HG03558 (cell line): ENCODE data around the gene IQGAP2.

Experiments used
- ATAC-seq: cut with Tn5 transposase; IDR thresholded peaks from one replicate; pipeline ENCODE4 v1.9.1; 2021; ENCODE audit warnings: moderate number of reproducible peaks; ENCODE audit not compliant: unreplicated experiment; ENCODE audit errors: extremely low read depth

The IQGAP2 gene

DNA sequence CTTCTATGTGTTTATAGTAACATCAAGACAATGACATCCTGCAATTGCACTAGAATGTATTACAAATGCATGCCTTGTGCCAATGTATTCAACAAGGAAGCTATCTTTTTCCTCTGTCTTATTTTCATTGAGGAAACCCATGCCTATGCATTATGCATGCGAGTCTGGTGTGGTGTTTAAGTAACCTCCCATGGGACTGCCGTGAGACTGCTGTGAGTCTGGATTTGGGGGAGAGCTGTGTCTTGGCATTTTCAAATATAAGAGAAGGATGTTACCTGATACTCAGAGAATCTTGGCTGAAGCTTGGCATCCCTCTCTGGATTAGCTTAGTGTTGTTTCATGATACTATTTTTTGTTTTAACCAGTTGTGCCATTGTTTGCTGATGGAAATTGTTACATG, 121.8 kb downstream of the IQGAP2 start:
- ATAC-seq: no peak

DNA sequence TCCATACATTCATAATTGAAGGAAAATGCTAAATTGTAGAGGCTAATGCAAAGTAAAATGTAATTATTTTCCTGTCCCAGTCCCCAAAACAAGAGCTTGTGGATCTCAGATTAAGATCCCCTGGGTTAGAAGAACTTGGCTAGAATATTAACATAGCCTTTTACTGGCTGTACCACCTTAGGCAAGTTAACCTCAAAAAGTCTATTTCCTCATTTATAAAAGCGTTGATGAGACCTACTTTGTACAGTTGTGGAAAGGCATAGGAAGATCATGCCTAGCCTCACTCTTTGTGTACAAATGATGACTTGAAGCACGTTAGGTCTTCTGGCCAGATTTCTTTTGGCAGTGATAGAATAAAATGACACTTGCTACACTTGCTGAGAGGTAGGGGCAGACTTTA, 122.9 kb downstream of the IQGAP2 start:
- ATAC-seq: no peak

DNA sequence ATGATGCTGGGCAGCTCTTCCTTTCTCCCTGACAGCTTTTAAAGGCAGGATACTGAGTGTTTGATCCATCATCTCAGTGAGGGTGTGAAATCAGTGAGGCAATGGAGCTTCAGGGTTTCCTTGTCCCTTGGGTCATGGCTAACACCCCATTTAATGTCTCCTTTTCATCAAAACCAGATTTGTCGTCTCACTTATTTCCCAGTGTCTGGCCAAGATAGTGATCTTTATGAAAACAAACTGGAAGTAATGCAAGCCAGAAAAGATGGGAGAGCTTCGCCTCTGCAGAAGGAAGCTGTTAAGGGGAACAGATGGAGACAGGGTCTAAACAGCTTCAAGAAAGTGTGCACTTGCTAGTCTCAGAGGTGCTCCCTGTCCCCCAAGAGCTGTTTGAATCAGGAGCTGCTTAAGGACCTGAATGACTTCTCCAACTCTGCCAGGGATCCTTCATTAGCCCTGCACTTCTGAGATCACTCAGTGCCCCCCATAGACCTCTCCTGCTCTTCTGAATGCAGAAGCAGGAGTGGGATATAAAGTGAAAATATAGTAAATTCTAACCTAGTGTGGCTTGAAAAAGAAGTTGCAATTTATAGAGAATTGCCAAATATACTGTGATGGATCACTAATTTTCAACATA, 124.0 kb downstream of the IQGAP2 start:
- no peak for ATAC-seq

DNA sequence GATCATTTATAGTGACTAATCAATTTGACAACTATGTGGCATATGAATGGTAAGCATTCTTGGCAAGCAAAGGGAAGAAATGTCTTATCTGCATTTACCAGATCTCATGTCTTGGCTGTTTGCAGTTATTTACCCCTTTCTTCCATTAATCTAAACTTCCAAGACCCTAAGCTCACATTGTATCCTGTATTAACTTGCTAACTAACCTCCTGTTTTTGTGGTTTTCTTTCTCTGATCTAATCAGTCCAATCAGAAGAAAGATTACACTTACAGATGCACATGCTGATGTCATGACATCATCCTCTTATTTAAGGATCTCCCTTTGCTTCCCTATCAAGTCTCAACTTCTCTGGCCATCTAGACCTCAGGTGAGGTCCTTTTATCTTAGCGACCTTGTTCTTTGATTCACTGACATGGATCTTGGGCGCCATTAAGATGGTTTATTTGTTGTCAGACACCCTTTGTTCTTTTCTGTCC, 124.6 kb downstream of the IQGAP2 start:
- no peak for ATAC-seq

DNA sequence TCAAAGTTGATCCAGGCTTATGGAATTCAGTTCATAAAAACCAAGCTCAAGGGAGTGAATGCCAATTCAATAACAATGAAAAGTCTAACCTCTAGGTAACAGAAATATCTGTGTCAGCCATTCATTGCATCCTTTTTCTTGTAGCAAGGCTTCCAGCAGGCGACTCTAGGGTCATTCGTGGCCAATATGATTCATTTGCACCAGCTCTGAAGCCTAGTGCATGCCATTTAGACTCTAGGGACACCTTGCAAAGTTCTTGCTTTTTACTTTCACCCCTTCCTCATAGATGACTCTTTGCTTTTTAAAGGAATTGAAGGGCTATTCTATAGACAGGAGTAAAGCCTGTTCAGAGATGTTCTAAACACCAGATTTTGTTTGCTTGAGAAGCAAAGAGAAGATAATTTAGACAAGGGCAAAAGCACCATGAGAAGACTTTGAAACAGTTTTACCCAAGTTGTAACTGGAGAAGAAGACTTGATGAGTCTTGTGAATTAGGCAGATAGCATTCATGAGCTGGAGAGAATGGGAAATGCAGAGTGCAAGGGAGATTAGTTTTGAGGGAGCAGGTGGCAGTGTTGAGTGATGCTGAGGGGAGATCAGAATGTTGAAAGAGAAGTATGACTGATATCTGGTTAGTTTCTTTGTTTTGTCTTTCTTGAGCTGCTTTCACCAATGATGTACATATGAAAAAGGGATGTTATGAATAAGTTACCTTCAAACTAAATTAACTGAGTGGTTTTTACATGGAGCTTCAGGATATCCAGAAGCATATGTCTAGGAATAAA, 125.7 kb downstream of the IQGAP2 start:
- ATAC-seq: no peak

DNA sequence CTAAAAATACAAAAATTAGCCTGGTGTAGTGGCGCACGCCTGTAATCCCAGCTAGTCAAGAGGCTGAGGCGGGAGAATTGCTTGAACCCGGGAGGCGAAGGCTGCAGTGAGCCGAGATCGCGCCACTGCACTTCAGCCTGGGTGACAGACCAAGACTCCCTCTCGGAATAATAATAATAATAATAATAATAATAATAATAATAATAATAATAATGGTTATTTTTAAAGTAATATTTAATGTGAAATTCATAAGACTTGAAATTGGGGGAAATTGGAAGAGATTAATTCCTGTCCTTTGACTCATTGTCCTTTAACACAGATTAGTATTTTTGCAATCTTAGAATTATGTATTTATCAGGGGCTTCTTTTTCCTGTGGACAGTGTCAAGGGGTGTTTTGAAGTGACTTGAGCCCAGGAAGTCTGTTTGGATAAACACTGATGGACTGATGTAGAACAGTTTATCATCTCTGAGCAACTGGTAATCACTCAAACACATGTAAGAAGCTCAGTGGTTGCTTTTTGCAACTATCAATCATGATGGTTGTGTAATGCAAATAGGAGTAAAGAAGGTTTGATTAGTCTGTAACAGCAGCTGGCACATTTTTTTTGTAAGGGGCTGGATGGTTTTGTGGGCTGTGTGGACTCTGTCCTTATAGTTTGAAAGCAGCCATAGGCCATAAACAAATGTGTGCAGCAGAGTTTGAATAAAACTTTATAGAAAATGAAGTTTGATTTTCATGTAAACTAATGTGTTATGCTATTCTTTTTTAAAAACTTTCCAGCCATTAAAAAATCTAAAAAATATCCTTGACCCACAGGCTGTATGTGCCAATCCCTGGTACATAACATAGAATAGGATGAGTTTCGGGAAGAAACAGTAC, 126.6 kb downstream of the IQGAP2 start:
- no peak for ATAC-seq

DNA sequence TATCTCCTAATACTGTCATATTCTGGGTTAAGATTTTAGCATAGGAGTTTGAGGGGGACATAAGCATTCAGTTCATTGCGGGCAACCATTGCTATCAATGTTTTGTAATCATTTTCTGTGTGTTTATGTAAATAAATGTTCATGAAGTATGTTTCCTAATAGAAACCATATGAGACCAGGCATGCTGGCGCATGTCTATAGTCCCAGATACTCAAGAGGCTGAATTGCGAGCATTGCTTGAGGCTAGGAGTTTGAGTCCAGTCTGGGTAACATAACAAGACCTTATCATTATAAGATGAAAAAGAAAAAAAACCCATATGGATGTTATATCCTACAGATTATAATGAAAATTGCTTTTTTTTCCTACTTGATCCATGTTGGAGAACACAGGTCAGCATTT, 129.0 kb downstream of the IQGAP2 start:
- ATAC-seq: no peak

DNA sequence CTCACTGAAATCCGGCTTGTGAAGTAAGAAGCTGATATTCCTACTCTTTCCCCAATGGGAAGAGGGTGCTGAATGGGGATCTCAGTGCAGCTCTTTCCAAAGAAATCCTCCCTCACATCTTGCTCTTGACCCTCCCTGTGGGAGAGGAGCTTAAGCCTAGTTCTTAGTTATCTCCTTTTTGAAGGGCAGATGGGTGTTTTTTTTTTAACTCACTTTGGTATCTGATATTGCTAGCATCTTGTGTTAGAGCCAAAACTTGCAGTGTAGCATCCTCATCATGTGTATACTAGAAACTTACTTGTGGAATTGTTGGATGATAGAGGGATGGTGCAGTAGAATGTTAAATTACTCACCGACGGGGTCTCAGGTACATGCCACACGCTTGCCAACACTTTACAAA, 129.9 kb downstream of the IQGAP2 start:
- ATAC-seq: no peak

DNA sequence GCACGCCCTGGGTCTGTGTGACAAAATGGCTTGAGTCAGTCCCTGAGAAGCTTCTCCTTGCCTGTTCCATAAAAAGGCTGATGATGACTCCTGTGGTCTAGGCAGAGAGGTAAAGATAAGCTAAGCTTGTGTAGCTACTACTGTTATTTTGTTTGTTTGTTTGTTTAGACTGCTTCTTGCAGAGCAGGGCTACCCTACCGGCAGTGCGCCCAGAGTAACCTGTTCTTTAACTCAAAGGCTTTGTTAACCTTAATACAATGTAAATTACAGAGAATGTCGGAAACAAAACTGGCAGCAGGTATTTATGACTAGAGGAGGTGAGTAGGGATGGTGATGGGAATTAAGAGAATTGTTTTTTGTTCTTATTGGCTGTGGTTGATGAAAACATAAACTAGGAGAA, 132.5 kb downstream of the IQGAP2 start:
- no peak for ATAC-seq

DNA sequence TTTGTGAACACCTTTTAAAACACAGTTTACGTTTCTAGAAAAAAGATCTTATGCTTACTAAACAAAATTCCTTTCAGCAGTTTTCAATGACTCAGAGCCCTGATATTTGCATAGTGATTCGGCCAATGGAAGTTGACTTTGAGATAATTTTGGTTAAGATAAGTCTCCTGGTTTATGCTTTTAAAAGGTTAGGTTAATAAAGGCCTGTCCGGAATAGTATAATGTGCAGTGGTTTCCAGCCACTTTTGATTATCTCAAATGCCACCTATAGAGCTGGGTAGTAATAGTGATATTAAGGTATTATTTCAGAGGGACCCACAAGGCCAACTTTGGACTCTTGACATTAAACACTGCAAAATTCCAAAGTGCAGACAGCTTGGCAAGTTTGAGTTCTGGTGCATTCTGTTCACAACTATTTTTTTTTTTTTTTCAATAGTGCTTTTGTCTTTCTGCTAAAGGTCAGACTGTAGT, 134.0 kb downstream of the IQGAP2 start:
- ATAC-seq: no peak

DNA sequence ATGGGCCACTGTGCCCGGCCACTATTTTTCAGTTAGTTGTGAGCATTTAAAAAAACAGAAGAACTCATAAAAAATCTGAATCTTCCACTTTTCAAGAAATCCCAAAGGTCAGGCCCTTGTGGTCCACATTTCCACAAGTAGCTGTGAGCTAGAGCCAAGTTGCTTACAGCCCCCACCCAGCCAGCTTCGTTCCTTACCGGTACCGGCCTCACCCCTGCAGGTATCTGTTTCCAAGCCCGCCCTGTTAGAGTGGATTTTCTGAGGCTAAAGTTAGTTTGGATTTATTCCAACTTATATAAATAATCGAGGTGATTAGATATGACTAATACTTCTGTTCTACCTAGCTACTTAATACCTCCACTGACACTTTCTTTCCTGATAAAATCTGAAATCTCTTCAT, 139.2 kb downstream of the IQGAP2 start:
- no peak for ATAC-seq

DNA sequence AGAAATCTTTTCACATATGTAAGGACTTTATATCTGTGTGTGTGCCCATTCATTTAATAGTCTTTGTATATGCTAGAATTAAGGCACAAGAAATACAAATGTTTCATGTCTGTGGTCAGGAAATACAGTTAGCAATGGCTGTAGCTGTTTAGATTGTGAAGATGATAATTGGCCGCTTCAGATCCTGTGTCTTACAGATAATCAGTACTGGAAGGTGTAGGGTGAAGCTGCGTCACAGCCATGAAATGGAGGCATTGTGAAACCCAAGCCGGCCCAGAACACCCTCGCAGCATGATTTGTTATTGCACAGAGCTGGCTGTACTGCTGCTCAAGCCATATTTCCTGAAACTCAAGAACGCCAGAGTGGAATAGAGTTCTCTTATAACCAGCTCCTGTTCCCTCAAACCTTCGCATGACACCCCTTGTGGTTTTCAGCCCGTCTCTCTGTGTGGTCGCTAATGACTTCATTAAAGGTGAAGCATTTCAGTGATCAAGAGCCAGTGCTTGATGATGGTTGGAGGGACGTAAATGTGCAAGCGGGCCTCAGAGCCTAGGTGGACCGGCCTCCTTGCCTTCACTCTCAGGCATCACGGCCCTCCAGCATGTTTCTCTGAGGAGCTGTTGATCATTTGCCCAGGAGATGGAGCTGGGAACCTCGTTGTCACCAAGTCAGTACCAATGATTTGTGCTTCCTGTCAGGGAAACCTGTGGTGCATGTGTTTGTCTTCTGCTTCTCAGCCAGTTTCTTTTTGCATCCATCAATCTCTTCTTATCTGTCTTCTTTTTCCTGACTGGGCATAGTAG, 140.0 kb downstream of the IQGAP2 start:
- no peak for ATAC-seq

DNA sequence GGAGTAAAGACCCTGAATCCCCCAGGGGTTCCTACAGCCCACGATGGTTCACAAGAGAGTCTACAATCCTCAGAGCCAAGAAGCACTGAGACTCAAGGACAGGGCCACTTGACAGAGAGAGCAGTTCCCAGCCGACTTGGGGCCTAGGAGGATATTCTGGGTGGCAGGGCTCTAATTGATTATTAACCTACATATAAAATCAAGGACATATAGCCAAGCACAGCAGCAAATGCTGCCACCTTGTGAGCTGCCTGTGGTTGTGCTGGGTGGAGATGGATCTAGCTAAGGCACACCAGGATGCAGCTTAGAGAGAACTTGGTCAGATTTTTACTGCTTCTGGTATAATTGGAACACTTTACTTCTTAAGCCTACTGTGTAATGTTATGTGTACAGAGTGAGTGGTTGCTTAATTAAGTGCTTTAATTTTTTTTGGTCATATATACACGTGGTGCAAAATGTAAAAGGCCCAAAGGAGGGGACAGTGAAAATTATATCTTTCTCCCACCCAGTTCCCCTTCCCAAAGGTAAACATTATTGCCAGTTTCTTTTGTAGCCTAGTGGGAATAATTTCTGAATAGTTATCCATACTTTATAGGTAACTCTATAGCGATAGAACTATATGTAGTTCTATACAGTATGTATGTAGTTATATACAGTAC, 141.3 kb downstream of the IQGAP2 start:
- no peak for ATAC-seq

DNA sequence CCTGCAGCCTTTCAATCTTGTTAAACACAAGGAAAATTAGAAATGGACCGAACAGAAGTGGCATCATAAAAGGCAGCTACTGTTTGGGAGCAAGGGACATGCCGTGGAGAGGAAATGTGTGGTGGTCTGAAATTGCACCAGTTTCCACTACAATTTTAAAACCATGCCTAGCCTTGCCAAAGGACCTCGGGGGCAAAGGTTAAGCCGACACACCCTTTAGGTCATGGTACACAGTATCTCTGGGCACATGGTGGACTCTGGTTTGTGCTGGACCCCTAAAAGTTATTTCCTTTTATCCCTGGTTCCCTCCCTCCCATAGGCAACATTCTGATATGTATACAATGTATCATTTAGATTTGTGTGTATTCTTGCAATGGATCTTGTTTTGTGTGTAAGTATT, 142.1 kb downstream of the IQGAP2 start:
- no peak for ATAC-seq

DNA sequence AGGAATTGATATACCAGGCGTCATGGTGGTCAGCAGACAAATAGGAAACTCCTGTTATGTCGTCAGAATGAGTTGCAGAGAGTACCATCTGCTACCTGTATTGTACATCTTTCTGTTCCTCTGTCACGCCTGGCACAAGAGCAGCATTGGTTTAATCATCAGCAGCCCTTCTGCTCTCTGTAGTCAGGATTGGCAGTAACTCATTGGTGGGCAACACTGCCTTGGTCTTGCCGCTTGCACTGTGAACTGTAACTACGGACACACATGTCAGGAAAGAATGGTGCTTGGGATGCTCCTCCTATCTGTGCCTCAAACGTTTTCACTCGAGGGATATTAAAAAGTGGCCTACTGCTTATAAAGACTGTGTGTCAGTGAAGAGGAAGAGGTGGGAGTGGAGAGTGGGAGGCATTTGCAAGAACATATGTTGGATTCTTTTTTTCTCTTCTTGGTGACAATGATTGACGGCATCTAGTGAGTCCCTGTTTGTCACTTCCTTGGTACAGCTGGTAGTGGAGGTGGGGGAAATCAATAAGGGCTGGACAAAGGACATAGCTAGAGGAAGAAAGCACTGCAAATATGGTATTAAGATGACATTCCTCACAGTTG, 143.5 kb downstream of the IQGAP2 start:
- ATAC-seq: no peak

DNA sequence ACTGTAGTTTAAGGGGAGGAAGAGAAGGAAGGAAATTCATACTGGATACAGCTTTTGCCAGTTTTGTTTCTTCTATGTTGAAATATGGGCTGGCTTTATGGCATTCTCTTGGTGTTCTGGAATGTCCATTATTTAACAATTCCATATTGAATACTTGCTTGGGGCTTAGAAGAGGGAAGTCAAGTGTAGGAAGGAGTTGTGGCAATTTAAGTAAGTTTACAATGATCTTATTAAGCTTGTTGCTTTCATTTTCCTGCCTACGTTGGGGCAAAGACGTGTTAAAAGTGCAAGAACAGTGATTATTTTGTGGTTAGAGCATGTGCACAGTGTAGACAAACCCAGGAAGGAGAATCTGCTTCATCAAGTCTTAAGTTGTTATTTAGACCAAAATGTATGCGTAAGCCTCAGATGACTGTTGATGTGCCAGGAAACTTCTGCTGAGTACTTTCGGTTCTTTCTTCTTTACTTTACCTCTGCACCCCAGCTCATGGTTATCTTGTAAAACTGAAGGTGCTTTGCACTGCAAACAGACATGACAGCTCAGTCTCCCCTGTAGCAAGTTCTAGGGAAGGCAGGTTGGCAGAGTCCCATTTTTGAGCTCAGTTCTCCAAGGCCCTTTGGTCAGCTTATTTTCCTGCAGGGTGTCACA, 144.3 kb downstream of the IQGAP2 start:
- peak; percentile 53 for ATAC-seq

DNA sequence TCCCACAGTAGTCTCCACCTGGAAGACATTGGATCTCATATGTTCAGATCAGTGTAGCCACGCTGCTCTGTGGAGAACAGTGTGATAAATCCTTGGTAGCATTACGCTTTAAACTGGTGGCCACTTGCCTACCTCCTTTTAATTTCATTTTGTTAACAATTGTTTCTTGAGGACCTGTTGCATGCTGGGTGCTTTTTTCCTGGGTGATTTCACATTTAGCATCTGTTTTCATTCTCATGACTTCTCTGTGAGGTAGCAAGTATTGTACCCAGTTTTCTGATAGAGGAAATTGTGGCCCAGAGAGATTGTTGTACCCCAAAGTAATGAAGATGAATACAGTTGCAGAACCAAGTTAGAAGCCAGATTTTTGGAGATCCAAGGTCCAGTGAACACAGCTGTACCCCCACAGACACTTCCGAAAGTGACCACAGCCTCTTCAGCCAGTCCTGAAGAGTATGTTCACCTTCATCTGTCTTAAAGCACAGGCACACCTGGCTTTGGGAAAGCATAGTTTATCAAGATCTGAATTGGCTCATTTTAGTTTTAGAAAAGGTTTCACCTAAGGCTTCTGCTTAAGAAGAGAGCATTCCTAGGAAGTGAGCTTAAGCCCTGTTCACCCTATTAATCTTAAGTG, 144.9 kb downstream of the IQGAP2 start:
- no peak for ATAC-seq

DNA sequence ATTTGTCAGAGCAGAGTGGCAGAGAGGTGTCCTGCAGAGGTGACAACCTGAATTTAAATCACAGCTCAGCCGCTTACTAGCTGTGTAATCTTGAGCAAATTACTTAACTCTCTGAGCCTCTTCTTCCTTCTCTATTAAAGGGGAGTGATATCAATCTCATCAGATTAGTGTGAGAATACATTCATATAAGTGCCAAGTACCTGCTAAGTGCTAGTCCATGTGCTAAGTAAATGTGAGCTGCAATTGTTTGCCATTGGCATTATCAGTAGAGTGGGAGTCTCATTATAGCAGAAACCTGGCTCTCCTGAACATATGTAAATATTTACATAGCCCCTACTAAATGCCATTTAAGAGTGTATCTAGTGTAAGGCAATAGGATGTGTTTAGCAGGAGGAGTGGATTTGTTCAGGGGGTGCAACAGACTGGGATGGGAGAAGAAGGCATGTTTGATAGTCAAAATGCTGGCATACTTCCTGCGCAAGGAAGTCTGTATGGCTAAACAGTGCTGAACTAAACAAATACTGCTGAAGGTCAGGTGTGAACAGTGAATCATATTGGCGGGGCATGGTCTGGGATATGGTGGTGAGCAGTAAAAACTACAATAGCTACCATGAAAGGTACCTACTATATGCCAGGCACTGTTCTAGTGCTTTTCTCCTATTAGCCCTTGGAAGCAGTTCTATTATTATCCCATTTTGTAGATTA, 145.6 kb downstream of the IQGAP2 start:
- ATAC-seq: no peak
